Transverse colon (tissue), 3 donors: ENCODE measurements around the gene NFE2L3.

ENCODE experiments used
- EP300 ChIP-seq: sonication (generic); formaldehyde crosslinking; IDR thresholded peaks from one replicate; pipeline ENCODE4 v1.6.1; 2017; ENCODE audit warnings: antibody characterized with exemption, low read depth
- POLR2A ChIP-seq: fragments of 450-650 bp; IDR thresholded peaks from one replicate; pipeline ENCODE4 v1.6.1; 2016; ENCODE audit warnings: antibody characterized with exemption, mild to moderate bottlenecking, moderate library complexity
- TF ChIP-seq, protein P1 (sequence below), 5 experiments: fragments of 200-600 bp in 3 of 5; fragments of 450-650 bp in 2 of 5; sonication (generic) in 3 of 5; IDR thresholded peaks; 1 replicate in 2 of 5; 2 replicates in 3 of 5; pipeline ENCODE4 v1.5.1; 2016 to 2017; ENCODE audit warnings: antibody characterized with exemption in 5 of 5, inconsistent platforms in 3 of 5, mild to moderate bottlenecking in 2 of 5, moderate library complexity in 1 of 5

GRCh38 chr7:26203016-26203415 lies 51.0 kb downstream of the NFE2L3 start:
- TF ChIP-seq POLR2A (no peak), EP300 (no peak)
- TF ChIP-seq, protein P1, sequence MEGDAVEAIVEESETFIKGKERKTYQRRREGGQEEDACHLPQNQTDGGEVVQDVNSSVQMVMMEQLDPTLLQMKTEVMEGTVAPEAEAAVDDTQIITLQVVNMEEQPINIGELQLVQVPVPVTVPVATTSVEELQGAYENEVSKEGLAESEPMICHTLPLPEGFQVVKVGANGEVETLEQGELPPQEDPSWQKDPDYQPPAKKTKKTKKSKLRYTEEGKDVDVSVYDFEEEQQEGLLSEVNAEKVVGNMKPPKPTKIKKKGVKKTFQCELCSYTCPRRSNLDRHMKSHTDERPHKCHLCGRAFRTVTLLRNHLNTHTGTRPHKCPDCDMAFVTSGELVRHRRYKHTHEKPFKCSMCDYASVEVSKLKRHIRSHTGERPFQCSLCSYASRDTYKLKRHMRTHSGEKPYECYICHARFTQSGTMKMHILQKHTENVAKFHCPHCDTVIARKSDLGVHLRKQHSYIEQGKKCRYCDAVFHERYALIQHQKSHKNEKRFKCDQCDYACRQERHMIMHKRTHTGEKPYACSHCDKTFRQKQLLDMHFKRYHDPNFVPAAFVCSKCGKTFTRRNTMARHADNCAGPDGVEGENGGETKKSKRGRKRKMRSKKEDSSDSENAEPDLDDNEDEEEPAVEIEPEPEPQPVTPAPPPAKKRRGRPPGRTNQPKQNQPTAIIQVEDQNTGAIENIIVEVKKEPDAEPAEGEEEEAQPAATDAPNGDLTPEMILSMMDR (IDR thresholded peaks at IDR 0.05): no peak
